Left lung (tissue), 10 donors: ENCODE data around the gene NHS. TPM values are rescaled to one million over a fixed set of nuclear protein-coding genes. Genes with fewer than 3 reads are reported as not detected.

Experiments
- ATAC-seq: fragments of 200-7000 bp; cut with Tn5 transposase; one replicate; pipeline ENCODE4 v1.9.1; 2020; ENCODE audit warnings: moderate library complexity
- DNase-seq, 4 donors: peaks; one replicate each; pipeline ENCODE4 v3.0.0-alpha.2; 2013 to 2020
- H3K27ac ChIP-seq, 2 donors: fragments of 200-600 bp; sonication (generic) in 1 of 2; one replicate each; pipeline versions ENCODE4 v1.5.0 to v1.8.0; 2020 to 2021
- H3K27me3 ChIP-seq, 2 donors: fragments of 200-600 bp; sonication (generic) in 1 of 2; one replicate each; pipeline versions ENCODE4 v1.5.0 to v1.8.0; 2020 to 2021
- H3K36me3 ChIP-seq, 2 donors: fragments of 200-600 bp; sonication (generic) in 1 of 2; one replicate each; pipeline versions ENCODE4 v1.5.0 to v1.8.0; 2020 to 2021
- H3K4me1 ChIP-seq, 2 donors: fragments of 200-600 bp; one replicate each; pipeline ENCODE4 v1.8.0; 2021
- H3K4me3 ChIP-seq, 2 donors: fragments of 200-600 bp; sonication (generic) in 1 of 2; one replicate each; pipeline versions ENCODE4 v1.5.0 to v1.8.0; 2020 to 2021; ENCODE audit warnings: mild to moderate bottlenecking in 1 of 2
- H3K9me3 ChIP-seq, 2 donors: fragments of 200-600 bp; sonication (generic) in 1 of 2; one replicate each; pipeline versions ENCODE4 v1.5.0 to v1.8.0; 2020 to 2021
- intact Hi-C, 2 donors: fragments of 100-400 bp; cut with DNase I; formaldehyde crosslinking; loops; one replicate each; pipeline versions ENCODE4 v1.11.2 to v1.14.2; 2022
- polyA plus RNA-seq, 6 donors: library from polyadenylated mRNA; unstranded; fragments of 120-200 nt; gene quantifications; one replicate each; pipeline ENCODE4 v1.2.1, GENCODE V29; 2013; ENCODE audit not compliant: insufficient read length in 6 of 6
- total RNA-seq, 2 donors: library from RNA; stranded (reverse); fragmentation: NEBNext Ultra II Directional; extraction: Animal tissue kit (Norgen Biotek cat#: 25700); gene quantifications; one replicate each; pipeline ENCODE4 v1.2.1, GENCODE V29; 2021
- TF ChIP-seq, protein P1 (sequence below), 2 donors: fragments of 200-600 bp; sonication (generic) in 1 of 2; IDR thresholded peaks; one replicate each; pipeline versions ENCODE4 v1.5.0 to v1.8.0; 2021; ENCODE audit warnings: antibody characterized with exemption in 2 of 2
- donor health status: DM: no; HTN: yes; CAD: no.
- donor health status: DM: no; HTN: no; CAD: no.

The NHS gene
- total and polyA plus RNA-seq, 8 donors, result 1.4 to 8.3 (median 6.5) TPM

DNA sequence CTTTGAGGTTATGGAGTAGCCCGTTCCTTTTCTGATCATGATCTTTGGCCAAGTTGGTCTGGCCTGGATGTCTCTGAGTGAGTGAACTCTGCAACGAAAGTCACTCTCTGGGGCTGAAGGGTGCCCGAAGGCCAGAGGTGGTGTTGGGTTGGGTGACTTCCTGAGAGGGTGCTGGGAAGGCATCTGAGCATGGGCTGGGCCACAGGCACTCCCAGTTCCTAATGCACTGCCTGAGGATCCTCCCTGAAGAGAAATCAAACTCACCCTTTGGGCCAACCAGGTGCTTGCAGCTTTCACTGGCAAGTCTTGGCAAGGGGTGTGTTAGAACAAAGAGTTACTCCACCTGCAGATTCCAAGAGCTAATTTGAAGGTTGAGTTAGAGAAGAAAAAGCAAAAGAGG is 295.9 kb downstream of the NHS start:
- DNase-seq (no peak), ATAC-seq (no peak)
- intact Hi-C loops, result no loop called here
- Histone ChIP-seq H3K36me3 (no peaks in the 10 kb centered on the region), H3K4me3 (no peak overlapping the region), H3K27me3 (no peaks in the 10 kb centered on the region), H3K4me1 (no peaks in the 10 kb centered on the region), H3K9me3 (no peaks in the 10 kb centered on the region), H3K27ac (no peak overlapping the region)
- TF ChIP-seq, protein P1, sequence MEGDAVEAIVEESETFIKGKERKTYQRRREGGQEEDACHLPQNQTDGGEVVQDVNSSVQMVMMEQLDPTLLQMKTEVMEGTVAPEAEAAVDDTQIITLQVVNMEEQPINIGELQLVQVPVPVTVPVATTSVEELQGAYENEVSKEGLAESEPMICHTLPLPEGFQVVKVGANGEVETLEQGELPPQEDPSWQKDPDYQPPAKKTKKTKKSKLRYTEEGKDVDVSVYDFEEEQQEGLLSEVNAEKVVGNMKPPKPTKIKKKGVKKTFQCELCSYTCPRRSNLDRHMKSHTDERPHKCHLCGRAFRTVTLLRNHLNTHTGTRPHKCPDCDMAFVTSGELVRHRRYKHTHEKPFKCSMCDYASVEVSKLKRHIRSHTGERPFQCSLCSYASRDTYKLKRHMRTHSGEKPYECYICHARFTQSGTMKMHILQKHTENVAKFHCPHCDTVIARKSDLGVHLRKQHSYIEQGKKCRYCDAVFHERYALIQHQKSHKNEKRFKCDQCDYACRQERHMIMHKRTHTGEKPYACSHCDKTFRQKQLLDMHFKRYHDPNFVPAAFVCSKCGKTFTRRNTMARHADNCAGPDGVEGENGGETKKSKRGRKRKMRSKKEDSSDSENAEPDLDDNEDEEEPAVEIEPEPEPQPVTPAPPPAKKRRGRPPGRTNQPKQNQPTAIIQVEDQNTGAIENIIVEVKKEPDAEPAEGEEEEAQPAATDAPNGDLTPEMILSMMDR (IDR thresholded peaks at IDR 0.05), result no peak

- Histone ChIP-seq H3K4me3 (no peak overlapping the region), H3K9me3 (no peaks in the 10 kb centered on the region), H3K27ac (no peak overlapping the region), H3K36me3 (no peaks in the 10 kb centered on the region), H3K27me3 (no peaks in the 10 kb centered on the region), H3K4me1 (no peaks in the 10 kb centered on the region)
- DNase-seq (peak in 1 of 4 donors; percentile 32), ATAC-seq (peak; percentile 63)
- TF ChIP-seq, protein P1 (IDR thresholded peaks at IDR 0.05), result no peak
- intact Hi-C loops, result no loop called here
Measured at GRCh38 chrX:17674601-17675000, 299.6 kb downstream of the NHS start.

DNA sequence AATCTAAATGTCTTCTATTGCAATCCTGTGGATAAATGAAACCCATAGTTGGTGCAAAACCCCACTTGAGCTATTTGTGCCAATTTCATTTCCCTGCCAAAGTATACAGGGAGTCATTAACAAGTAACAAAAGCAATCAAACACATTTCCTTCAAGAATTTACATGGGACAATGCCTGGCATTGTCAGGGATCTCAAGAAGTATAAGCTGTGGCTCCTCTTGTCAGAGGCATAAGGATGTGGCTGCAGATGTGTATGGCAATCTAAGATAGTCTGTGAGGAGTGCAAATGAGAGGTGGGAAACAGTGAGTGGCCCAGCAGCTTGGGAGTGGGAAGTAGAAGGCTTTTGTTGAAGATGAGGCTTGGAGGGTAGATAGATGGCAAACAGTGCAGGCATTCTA is 304.3 kb downstream of the NHS start:
- H3K4me3 ChIP-seq, result no peak overlapping the region
- no peaks in the 10 kb centered on the region for H3K9me3 ChIP-seq
- DNase-seq, result no peak
- intact Hi-C loops, result no loop called here
- no peaks in the 10 kb centered on the region for H3K27me3 ChIP-seq
- TF ChIP-seq, protein P1 (IDR thresholded peaks at IDR 0.05), result no peak
- ATAC-seq, result no peak
- H3K36me3 ChIP-seq, result no peaks in the 10 kb centered on the region
- H3K27ac ChIP-seq, result no peak overlapping the region
- peaks cover 0 to 5% of the 10 kb centered on the region in 2 donors for H3K4me1 ChIP-seq

DNA sequence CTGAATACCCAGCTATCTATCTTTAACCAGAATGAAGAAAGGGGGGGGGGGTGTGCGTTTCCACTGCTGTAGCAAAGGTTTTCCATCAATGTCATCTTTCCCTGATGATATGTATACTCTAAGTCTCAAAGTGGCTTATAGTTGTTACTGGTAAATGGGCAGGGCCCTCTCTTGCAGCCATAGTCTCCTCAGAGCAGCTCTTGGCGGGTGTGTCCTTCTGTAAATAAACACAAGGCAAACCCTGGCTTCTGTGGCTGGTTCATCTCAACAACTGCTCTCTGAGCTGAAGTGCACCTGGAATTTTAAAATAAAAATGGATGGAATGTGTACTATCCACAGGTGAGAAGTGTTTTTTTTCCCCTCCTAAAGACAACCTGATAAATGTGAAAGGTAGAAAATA is 304.8 kb downstream of the NHS start:
- no peaks in the 10 kb centered on the region for H3K36me3 ChIP-seq
- H3K27ac ChIP-seq, result no peak overlapping the region
- ATAC-seq, result peak; percentile 84
- H3K4me3 ChIP-seq, result no peak overlapping the region
- DNase-seq, result no peak
- intact Hi-C loops, result no loop called here
- H3K9me3 ChIP-seq, result no peaks in the 10 kb centered on the region
- TF ChIP-seq, protein P1 (IDR thresholded peaks at IDR 0.05), result no peak
- H3K27me3 ChIP-seq, result no peaks in the 10 kb centered on the region
- peaks cover 0 to 5% of the 10 kb centered on the region in 2 donors for H3K4me1 ChIP-seq

- no peak overlapping the region for H3K27ac ChIP-seq
- ATAC-seq, result peak; percentile 15
- peaks cover 0 to 5% of the 10 kb centered on the region in 2 donors for H3K4me1 ChIP-seq
- H3K4me3 ChIP-seq, result no peak overlapping the region
- intact Hi-C loops, result no loop called here
- H3K36me3 ChIP-seq, result no peaks in the 10 kb centered on the region
- no peak for DNase-seq
- no peaks in the 10 kb centered on the region for H3K27me3 ChIP-seq
- no peaks in the 10 kb centered on the region for H3K9me3 ChIP-seq
- TF ChIP-seq, protein P1 (IDR thresholded peaks at IDR 0.05), result no peak
Measured at GRCh38 chrX:17680732-17681413, 305.9 kb downstream of the NHS start.
